ENCODE measurements around the gene NDUFA6. TPM values are rescaled to one million over a fixed set of nuclear protein-coding genes. Genes with fewer than 3 reads are reported as not detected.
"Not testable (repeated sequence)": the region's sequence is repeated elsewhere in the genome, so short reads cannot be mapped to it uniquely, and the experiment has no call there.

Gene NDUFA6
- 61.6 and 64.1 TPM in 2 replicates for total RNA-seq (2012; rRNA removed)

- H3K4me3 ChIP-seq (ENCODE audit: low read length) = peak within 1 kb of the TSS; percentile 85
- peaks cover 14% of the 10 kb centered on the region for H3K36me3 ChIP-seq (ENCODE audit: insufficient read depth, low read length)
- peak within 1 kb of the TSS; percentile 86 for H3K4me2 ChIP-seq (ENCODE audit: low read length)
- no peaks in the 10 kb centered on the region for H3K27me3 ChIP-seq (ENCODE audit: control insufficient read depth, insufficient read depth, low read length)
- H3K4me1 ChIP-seq (ENCODE audit: control insufficient read depth, insufficient read depth, low read length) = peaks cover 5% of the 10 kb centered on the region
- peaks cover 6% of the 10 kb centered on the region for H3K9me3 ChIP-seq (replicated peaks; ENCODE audit: low read length)
- H3K9ac ChIP-seq (ENCODE audit: low read depth, low read length) = peak within 1 kb of the TSS; percentile 96
These were observed at the start of gene NDUFA6 for GRCh38 chr22:42090596-42091454. Gene NDUFA6, minus strand, starts transcription at chr22:42090772. Its CDS starts 28 bp downstream, at chr22:42090744.

- H3K4me3 ChIP-seq (ENCODE audit: low read length); H3K4me2 ChIP-seq (ENCODE audit: low read length); H3K36me3 ChIP-seq (ENCODE audit: insufficient read depth, low read length); H3K9ac ChIP-seq (ENCODE audit: low read depth, low read length); H3K9me3 ChIP-seq (replicated peaks; ENCODE audit: low read length); H3K4me1 ChIP-seq (ENCODE audit: control insufficient read depth, insufficient read depth, low read length); H3K27me3 ChIP-seq (ENCODE audit: control insufficient read depth, insufficient read depth, low read length): not testable (repeated sequence)
These were observed 49.6 kb upstream of the NDUFA6 start for GRCh38 chr22:42140153-42140552.

- H3K4me3 ChIP-seq (ENCODE audit: low read length); H3K9ac ChIP-seq (ENCODE audit: low read depth, low read length); H3K4me2 ChIP-seq (ENCODE audit: low read length); H3K36me3 ChIP-seq (ENCODE audit: insufficient read depth, low read length); H3K4me1 ChIP-seq (ENCODE audit: control insufficient read depth, insufficient read depth, low read length); H3K27me3 ChIP-seq (ENCODE audit: control insufficient read depth, insufficient read depth, low read length); H3K9me3 ChIP-seq (replicated peaks; ENCODE audit: low read length): not testable (repeated sequence)
These were observed 48.9 kb upstream of the NDUFA6 start for GRCh38 chr22:42139508-42139907.

GRCh38 chr22:42138972-42139371 is 48.4 kb upstream of the NDUFA6 start:
- Histone ChIP-seq H3K4me1 (ENCODE audit: control insufficient read depth, insufficient read depth, low read length) (peaks cover 11% of the 10 kb centered on the region), H3K27me3 (ENCODE audit: control insufficient read depth, insufficient read depth, low read length) (no peaks in the 10 kb centered on the region), H3K9ac (ENCODE audit: low read depth, low read length) (no peak overlapping the region), H3K4me2 (ENCODE audit: low read length) (no peak overlapping the region), H3K36me3 (ENCODE audit: insufficient read depth, low read length) (no peaks in the 10 kb centered on the region), H3K4me3 (ENCODE audit: low read length) (no peak overlapping the region), H3K9me3 (replicated peaks; ENCODE audit: low read length) (no peaks in the 10 kb centered on the region)

GRCh38 chr22:42138122-42138770 is 47.7 kb upstream of the NDUFA6 start:
- peaks cover 14% of the 10 kb centered on the region for H3K4me1 ChIP-seq (ENCODE audit: control insufficient read depth, insufficient read depth, low read length)
- no peak overlapping the region for H3K4me3 ChIP-seq (ENCODE audit: low read length)
- no peak overlapping the region for H3K9ac ChIP-seq (ENCODE audit: low read depth, low read length)
- H3K9me3 ChIP-seq (replicated peaks; ENCODE audit: low read length) = no peaks in the 10 kb centered on the region
- H3K27me3 ChIP-seq (ENCODE audit: control insufficient read depth, insufficient read depth, low read length) = no peaks in the 10 kb centered on the region
- no peaks in the 10 kb centered on the region for H3K36me3 ChIP-seq (ENCODE audit: insufficient read depth, low read length)
- H3K4me2 ChIP-seq (ENCODE audit: low read length) = no peak overlapping the region

GRCh38 chr22:42135688-42136087 is 45.1 kb upstream of the NDUFA6 start:
- not testable (repeated sequence) for H3K27me3 ChIP-seq (ENCODE audit: control insufficient read depth, insufficient read depth, low read length); H3K9ac ChIP-seq (ENCODE audit: low read depth, low read length)

GRCh38 chr22:42134100-42135020 is 43.8 kb upstream of the NDUFA6 start:
- peak overlapping the region; percentile 6 for H3K9ac ChIP-seq (ENCODE audit: low read depth, low read length)
- H3K36me3 ChIP-seq (ENCODE audit: insufficient read depth, low read length) = no peaks in the 10 kb centered on the region
- no peaks in the 10 kb centered on the region for H3K9me3 ChIP-seq (replicated peaks; ENCODE audit: low read length)
- peak overlapping the region; percentile 42 for H3K4me3 ChIP-seq (ENCODE audit: low read length)
- peaks cover 14% of the 10 kb centered on the region for H3K4me1 ChIP-seq (ENCODE audit: control insufficient read depth, insufficient read depth, low read length)
- no peaks in the 10 kb centered on the region for H3K27me3 ChIP-seq (ENCODE audit: control insufficient read depth, insufficient read depth, low read length)
- peak overlapping the region; percentile 67 for H3K4me2 ChIP-seq (ENCODE audit: low read length)

More at GRCh38 chr22:42135688-42136087, 45.1 kb upstream of the NDUFA6 start:
- H3K4me3 ChIP-seq (ENCODE audit: low read length); H3K9me3 ChIP-seq (replicated peaks; ENCODE audit: low read length); H3K4me2 ChIP-seq (ENCODE audit: low read length); H3K36me3 ChIP-seq (ENCODE audit: insufficient read depth, low read length): not testable (repeated sequence)
- peaks cover 14% of the 10 kb centered on the region for H3K4me1 ChIP-seq (ENCODE audit: control insufficient read depth, insufficient read depth, low read length)

- no peak overlapping the region for H3K4me2 ChIP-seq (ENCODE audit: low read length)
- H3K9ac ChIP-seq (ENCODE audit: low read depth, low read length) = no peak overlapping the region
- no peaks in the 10 kb centered on the region for H3K36me3 ChIP-seq (ENCODE audit: insufficient read depth, low read length)
- peaks cover 14% of the 10 kb centered on the region for H3K4me1 ChIP-seq (ENCODE audit: control insufficient read depth, insufficient read depth, low read length)
- no peaks in the 10 kb centered on the region for H3K27me3 ChIP-seq (ENCODE audit: control insufficient read depth, insufficient read depth, low read length)
- H3K4me3 ChIP-seq (ENCODE audit: low read length) = no peak overlapping the region
- H3K9me3 ChIP-seq (replicated peaks; ENCODE audit: low read length) = no peaks in the 10 kb centered on the region
These were observed 41.9 kb upstream of the NDUFA6 start for GRCh38 chr22:42132457-42132856.

GRCh38 chr22:42131562-42131961 is 41.0 kb upstream of the NDUFA6 start:
- Histone ChIP-seq H3K4me1 (ENCODE audit: control insufficient read depth, insufficient read depth, low read length) (peaks cover 14% of the 10 kb centered on the region), H3K9ac (ENCODE audit: low read depth, low read length) (no peak overlapping the region), H3K27me3 (ENCODE audit: control insufficient read depth, insufficient read depth, low read length) (no peaks in the 10 kb centered on the region), H3K4me2 (ENCODE audit: low read length) (no peak overlapping the region), H3K9me3 (replicated peaks; ENCODE audit: low read length) (no peaks in the 10 kb centered on the region), H3K36me3 (ENCODE audit: insufficient read depth, low read length) (no peaks in the 10 kb centered on the region), H3K4me3 (ENCODE audit: low read length) (no peak overlapping the region)

- H3K4me3 ChIP-seq (ENCODE audit: low read length); H3K27me3 ChIP-seq (ENCODE audit: control insufficient read depth, insufficient read depth, low read length); H3K9me3 ChIP-seq (replicated peaks; ENCODE audit: low read length); H3K36me3 ChIP-seq (ENCODE audit: insufficient read depth, low read length); H3K9ac ChIP-seq (ENCODE audit: low read depth, low read length); H3K4me2 ChIP-seq (ENCODE audit: low read length): not testable (repeated sequence)
- H3K4me1 ChIP-seq (ENCODE audit: control insufficient read depth, insufficient read depth, low read length) = peaks cover 14% of the 10 kb centered on the region
These were observed 40.3 kb upstream of the NDUFA6 start, which contains the start of gene CYP2D6 for GRCh38 chr22:42130639-42131431. Gene CYP2D6, minus strand, starts transcription at chr22:42130810. Its CDS starts 19 bp downstream, at chr22:42130791.
